ENCODE data around the gene ZNF629. TPM values are rescaled to one million over a fixed set of nuclear protein-coding genes. Genes with fewer than 3 reads are reported as not detected.
"Not testable (repeated sequence)": the region's sequence is repeated elsewhere in the genome, so short reads cannot be mapped to it uniquely, and the experiment has no call there.

ZNF629 gene
- total RNA-seq: 13.3 TPM
- long read RNA-seq, full-length matches to known transcripts: 3 of 24 reads
- long read RNA-seq, partial matches to known transcripts: 0 of 24 reads
- long read RNA-seq, other reads (novel, unspliced or antisense): 21 of 24 reads

- peaks cover 11% of the 10 kb centered on the region for H3K36me3 ChIP-seq
- H3K27ac ChIP-seq: peak within 1 kb of the TSS; percentile 92
- TF ChIP-seq CTCF (IDR thresholded peaks at IDR 0.05): no peak
- peak; percentile 83 for DNase-seq
- H3K4me3 ChIP-seq: peak within 1 kb of the TSS; percentile 92
- peak; percentile 89 for ATAC-seq
- intact Hi-C loops (cut with DNase I): no loop called here
- H3K27me3 ChIP-seq: no peaks in the 10 kb centered on the region
- peaks cover 8% of the 10 kb centered on the region for H3K4me1 ChIP-seq
- no peaks in the 10 kb centered on the region for H3K9me3 ChIP-seq
Observed at GRCh38 chr16:30786936-30787612, at the start of gene ZNF629. TSS of gene ZNF629 (minus strand) at chr16:30787205. CDS start at chr16:30784482, 2,723 bp downstream.

- H3K36me3 ChIP-seq: no peaks in the 10 kb centered on the region
- ATAC-seq (no peak), DNase-seq (no peak)
- H3K9me3 ChIP-seq: no peaks in the 10 kb centered on the region
- H3K27me3 ChIP-seq: no peaks in the 10 kb centered on the region
- H3K4me1 ChIP-seq: no peaks in the 10 kb centered on the region
- TF ChIP-seq CTCF (IDR thresholded peaks at IDR 0.05): no peak
- intact Hi-C loops (cut with DNase I): no loop called here
- no peak overlapping the region for H3K27ac ChIP-seq
- H3K4me3 ChIP-seq: no peak overlapping the region
Observed at GRCh38 chr16:30834130-30834740, 47.2 kb upstream of the ZNF629 start.

- Histone ChIP-seq H3K27me3 (no peaks in the 10 kb centered on the region), H3K4me3 (no peak overlapping the region), H3K4me1 (no peaks in the 10 kb centered on the region), H3K36me3 (no peaks in the 10 kb centered on the region), H3K9me3 (no peaks in the 10 kb centered on the region), H3K27ac (no peak overlapping the region)
- intact Hi-C loops (cut with DNase I): no loop called here
- no peak for TF ChIP-seq CTCF (IDR thresholded peaks at IDR 0.05)
- no peak for DNase-seq
- ATAC-seq: no peak
Observed at GRCh38 chr16:30830072-30830417, 43.0 kb upstream of the ZNF629 start.

GRCh38 chr16:30829130-30830071 lies 42.4 kb upstream of the ZNF629 start:
- Histone ChIP-seq H3K9me3 (no peaks in the 10 kb centered on the region), H3K4me3 (no peak overlapping the region), H3K4me1 (no peaks in the 10 kb centered on the region), H3K27me3 (no peaks in the 10 kb centered on the region), H3K36me3 (no peaks in the 10 kb centered on the region), H3K27ac (peak overlapping the region; percentile 42)
- ATAC-seq (peak; percentile 80), DNase-seq (peak; percentile 84)
- intact Hi-C loops (cut with DNase I): no loop called here
- TF ChIP-seq CTCF (IDR thresholded peaks at IDR 0.05): no peak

- Histone ChIP-seq H3K27me3 (no peaks in the 10 kb centered on the region), H3K36me3 (no peaks in the 10 kb centered on the region), H3K4me3 (no peak overlapping the region), H3K27ac (no peak overlapping the region), H3K9me3 (no peaks in the 10 kb centered on the region), H3K4me1 (no peaks in the 10 kb centered on the region)
- ATAC-seq: no peak
- no peak for TF ChIP-seq CTCF (IDR thresholded peaks at IDR 0.05)
- no peak for DNase-seq
- intact Hi-C loops (cut with DNase I): no loop called here
Observed at GRCh38 chr16:30821891-30822290, 34.9 kb upstream of the ZNF629 start.

- H3K36me3 ChIP-seq; H3K27ac ChIP-seq; intact Hi-C loops (cut with DNase I); H3K4me1 ChIP-seq; DNase-seq; ATAC-seq; H3K4me3 ChIP-seq; H3K9me3 ChIP-seq; H3K27me3 ChIP-seq: not testable (repeated sequence)
Observed at GRCh38 chr16:30821441-30821840, 34.4 kb upstream of the ZNF629 start.
